Measurements from ENCODE around the gene ZNF507.

ZNF507 gene

GRCh38 chr19:32345261-32346207 lies at the start of gene ZNF507:
Gene ZNF507, plus strand, starts transcription at chr19:32345610. Its CDS starts 7,221 bp downstream, at chr19:32352831.
- Mint-ChIP-seq H3K27me3 (no peaks in the 10 kb centered on the region), H3K27ac (peak within 1 kb of the TSS; percentile 96), H3K4me1 (peaks cover 42% of the 10 kb centered on the region), H3K4me3 (peak within 1 kb of the TSS; percentile 98), H3K36me3 (peaks cover 18% of the 10 kb centered on the region), H3K9me3 (no peaks in the 10 kb centered on the region)

DNA sequence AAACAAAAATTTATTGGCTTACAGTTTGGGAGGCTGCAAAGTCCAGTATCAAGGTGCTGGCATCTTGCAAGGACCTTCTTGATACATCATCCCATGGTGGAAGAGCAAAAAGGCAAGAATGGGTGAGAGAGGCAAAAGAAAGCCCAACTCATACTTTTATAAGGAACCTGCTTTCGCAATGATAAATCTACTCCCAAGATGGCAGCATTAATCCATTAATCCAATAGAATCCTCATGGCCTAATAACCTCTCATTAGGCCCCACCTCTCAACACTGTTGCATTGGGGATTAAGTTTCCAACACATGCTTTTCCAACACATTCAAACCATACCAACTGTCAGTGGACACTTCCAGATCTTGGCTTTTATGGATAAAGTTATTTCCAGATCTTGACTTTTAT lies 48.7 kb upstream of the ZNF507 start:
- Mint-ChIP-seq H3K27ac (no peak overlapping the region), H3K9me3 (no peaks in the 10 kb centered on the region), H3K4me3 (no peak overlapping the region), H3K36me3 (no peaks in the 10 kb centered on the region), H3K4me1 (no peaks in the 10 kb centered on the region), H3K27me3 (peaks cover 3% of the 10 kb centered on the region)

DNA sequence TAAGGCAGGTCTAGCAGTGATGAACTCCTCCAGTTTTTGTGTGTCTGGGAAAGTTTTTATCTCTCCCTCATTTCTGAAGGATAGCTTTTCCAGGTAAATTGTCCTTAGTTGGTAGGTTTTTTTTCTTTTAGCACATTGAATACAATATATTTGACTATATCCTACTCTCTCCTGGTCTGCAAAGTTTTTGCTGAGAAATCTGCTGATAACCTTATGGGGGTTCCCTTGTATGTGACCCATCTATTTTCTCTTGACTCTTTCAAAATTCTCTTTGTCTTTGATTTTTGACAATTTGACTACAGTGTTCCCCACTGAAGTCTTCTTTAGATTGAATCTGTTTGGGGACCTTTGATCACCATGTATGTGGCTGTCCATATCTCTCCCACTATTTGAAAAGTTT lies 42.6 kb upstream of the ZNF507 start:
- Mint-ChIP-seq H3K27me3 (peaks cover 24% of the 10 kb centered on the region), H3K4me1 (no peaks in the 10 kb centered on the region), H3K36me3 (peaks cover 8% of the 10 kb centered on the region), H3K27ac (no peak overlapping the region), H3K4me3 (no peak overlapping the region), H3K9me3 (peaks cover 16% of the 10 kb centered on the region)

DNA sequence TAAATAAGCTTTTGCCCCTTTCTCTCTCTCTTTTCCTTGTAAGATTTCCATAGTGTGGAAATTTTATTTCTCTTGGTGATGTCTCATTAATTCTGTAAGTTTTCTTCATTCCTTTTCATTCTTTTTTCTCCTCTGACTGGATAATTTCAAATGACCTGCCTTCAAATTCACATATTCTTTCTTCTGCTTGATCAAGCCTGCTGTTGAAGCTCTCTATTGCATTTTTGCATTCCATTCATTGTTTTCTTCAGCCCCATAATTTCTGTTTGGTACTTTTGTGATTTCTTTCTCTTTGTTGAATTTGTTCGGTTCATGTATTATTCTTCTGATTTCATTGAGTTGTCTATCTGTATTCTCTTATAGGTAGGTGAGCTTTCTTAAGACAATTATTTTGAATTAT lies 42.2 kb upstream of the ZNF507 start:
- Mint-ChIP-seq H3K4me3 (no peak overlapping the region), H3K4me1 (no peaks in the 10 kb centered on the region), H3K27ac (no peak overlapping the region), H3K9me3 (peaks cover 16% of the 10 kb centered on the region), H3K36me3 (peaks cover 8% of the 10 kb centered on the region), H3K27me3 (peaks cover 24% of the 10 kb centered on the region)

- no peaks in the 10 kb centered on the region for H3K4me1 Mint-ChIP-seq
- H3K36me3 Mint-ChIP-seq: peaks cover 8% of the 10 kb centered on the region
- H3K27ac Mint-ChIP-seq: no peak overlapping the region
- H3K4me3 Mint-ChIP-seq: no peak overlapping the region
- peaks cover 31% of the 10 kb centered on the region for H3K27me3 Mint-ChIP-seq
- peaks cover 16% of the 10 kb centered on the region for H3K9me3 Mint-ChIP-seq
These were observed 37.8 kb upstream of the ZNF507 start for GRCh38 chr19:32307591-32307990.

- Mint-ChIP-seq H3K27me3 (peaks cover 25% of the 10 kb centered on the region), H3K9me3 (peaks cover 6% of the 10 kb centered on the region), H3K4me1 (no peaks in the 10 kb centered on the region), H3K36me3 (no peaks in the 10 kb centered on the region), H3K4me3 (no peak overlapping the region), H3K27ac (no peak overlapping the region)
These were observed 36.9 kb upstream of the ZNF507 start for GRCh38 chr19:32308431-32309077.

DNA sequence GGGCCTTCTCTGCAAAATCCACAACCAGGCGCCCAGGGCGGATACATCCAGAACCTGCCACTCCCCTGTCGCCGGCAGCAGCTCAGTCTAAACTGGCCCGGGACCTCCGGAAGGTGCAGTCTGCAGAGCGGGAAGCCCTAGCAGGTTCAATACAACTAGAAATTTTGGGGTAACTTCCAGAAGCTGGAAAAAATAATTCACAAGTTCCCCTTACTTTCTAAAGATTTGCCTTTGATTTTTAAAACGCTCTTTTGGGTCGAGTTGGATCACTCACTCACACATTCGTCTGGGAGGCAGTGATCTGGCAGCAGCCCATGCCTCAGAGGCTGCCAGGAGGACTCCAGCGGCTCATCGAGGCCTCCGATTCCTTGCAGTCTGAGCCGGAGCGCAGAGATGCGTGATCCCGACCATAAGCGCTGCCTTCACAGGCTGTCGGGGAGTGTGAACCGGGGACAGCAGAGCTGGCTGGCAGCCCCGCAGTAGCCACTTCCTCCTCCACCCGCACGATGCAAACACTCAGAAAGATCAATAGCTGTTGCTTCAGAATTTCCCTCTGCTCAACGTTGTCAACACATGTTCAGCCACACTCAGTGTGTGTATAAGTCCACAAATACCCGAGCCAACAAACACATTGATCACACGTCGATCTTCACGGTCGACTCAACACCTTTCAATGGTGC lies 35.6 kb upstream of the ZNF507 start:
- H3K27ac Mint-ChIP-seq: no peak overlapping the region
- no peaks in the 10 kb centered on the region for H3K36me3 Mint-ChIP-seq
- no peaks in the 10 kb centered on the region for H3K4me1 Mint-ChIP-seq
- peaks cover under 1% of the 10 kb centered on the region for H3K9me3 Mint-ChIP-seq
- H3K4me3 Mint-ChIP-seq: no peak overlapping the region
- H3K27me3 Mint-ChIP-seq: peaks cover 23% of the 10 kb centered on the region

DNA sequence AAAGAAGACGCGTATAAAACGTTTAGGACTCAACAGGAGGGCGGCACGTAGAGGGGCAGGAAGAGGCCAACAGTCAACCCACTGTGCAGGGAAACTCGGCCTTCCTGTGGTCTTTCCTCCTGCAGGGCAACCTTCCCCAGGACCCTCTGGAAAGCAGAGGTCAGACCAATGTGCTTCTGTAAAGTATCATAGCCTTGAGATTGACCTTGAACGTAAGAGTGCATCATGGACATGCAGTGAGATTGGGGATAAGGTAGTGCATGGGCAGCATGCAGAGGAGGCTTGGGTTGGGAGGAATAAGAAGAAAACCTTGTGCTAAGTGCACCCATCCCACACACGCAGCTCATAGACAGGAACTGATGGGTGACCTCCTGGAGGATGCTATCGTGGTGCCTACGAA lies 34.0 kb upstream of the ZNF507 start:
- H3K36me3 Mint-ChIP-seq: no peaks in the 10 kb centered on the region
- H3K27me3 Mint-ChIP-seq: peaks cover 22% of the 10 kb centered on the region
- H3K4me3 Mint-ChIP-seq: no peak overlapping the region
- no peaks in the 10 kb centered on the region for H3K9me3 Mint-ChIP-seq
- no peaks in the 10 kb centered on the region for H3K4me1 Mint-ChIP-seq
- no peak overlapping the region for H3K27ac Mint-ChIP-seq

DNA sequence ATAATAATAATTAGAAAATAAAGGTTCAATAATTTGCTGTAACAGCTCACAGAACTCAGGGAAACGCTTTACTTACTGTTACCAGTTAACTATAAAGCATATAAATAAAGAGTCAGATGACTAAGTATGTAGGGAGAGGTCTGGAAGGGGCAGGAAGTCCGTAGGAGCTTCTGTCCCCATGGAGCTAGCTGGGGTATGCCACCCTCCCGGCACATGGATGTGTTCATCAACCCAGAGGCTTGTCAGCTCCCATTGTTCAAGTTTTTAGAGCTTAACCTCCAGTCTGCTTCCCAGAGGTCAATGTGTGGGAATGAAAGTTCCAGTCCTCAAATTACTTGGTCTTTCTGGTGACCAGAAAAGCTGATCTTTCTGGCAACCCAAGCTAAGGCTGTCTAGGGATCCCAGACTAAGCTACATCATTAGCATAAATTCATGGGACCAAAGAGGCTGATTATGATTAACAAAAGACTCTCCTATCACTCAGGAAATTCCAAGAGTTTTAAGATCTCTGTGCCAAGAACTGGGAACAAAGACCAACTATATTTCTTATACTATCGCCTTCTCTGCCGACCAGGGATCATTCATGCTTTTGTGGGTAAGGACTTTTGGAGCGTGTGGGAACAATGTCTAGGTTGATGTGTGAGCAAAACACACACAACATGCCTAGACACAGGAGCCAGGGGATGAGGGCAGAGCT lies 31.7 kb upstream of the ZNF507 start:
- Mint-ChIP-seq H3K4me3 (no peak overlapping the region), H3K27ac (no peak overlapping the region), H3K27me3 (peaks cover 12% of the 10 kb centered on the region), H3K36me3 (no peaks in the 10 kb centered on the region), H3K9me3 (no peaks in the 10 kb centered on the region), H3K4me1 (no peaks in the 10 kb centered on the region)

DNA sequence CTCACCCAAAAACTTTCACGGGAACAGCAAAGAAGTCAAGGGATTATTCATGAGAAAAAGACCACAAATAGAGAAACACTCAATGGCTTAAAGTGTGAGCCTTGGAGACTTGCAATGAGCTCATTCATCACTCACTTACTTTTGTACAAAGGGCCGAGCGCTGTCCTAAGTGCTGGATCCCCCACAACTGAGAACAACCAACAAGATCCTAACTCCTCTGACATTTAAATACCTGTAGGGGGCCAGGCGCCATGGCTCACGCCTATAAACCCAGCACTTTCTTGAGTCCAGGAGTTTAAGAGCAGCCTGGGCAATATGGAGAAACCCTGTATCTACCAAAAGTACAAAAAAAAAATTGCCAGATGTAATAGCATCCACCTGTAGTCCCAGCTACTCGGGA lies 29.4 kb upstream of the ZNF507 start:
- Mint-ChIP-seq H3K9me3 (no peaks in the 10 kb centered on the region), H3K4me3 (no peak overlapping the region), H3K36me3 (no peaks in the 10 kb centered on the region), H3K4me1 (no peaks in the 10 kb centered on the region), H3K27me3 (peaks cover 8% of the 10 kb centered on the region), H3K27ac (no peak overlapping the region)

DNA sequence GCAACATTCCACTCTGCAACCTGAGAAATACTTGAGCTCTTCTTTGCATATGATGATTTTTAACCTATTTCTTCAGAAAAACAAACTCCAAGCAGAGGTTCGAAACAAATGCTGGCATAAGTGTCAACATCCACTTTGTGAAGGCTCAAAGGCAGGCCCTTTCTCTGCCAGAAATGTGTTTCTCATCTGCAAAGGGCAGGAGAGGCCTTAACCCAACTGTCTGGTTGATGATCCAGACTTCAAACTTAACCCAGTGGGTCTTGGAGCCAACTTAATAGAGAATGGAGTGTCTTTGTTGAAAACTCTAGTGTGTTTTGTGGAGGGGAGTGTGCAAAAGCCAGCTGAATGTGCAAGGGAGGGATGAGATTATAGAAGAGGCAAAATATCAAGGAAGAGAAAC lies 28.3 kb upstream of the ZNF507 start:
- H3K4me1 Mint-ChIP-seq: no peaks in the 10 kb centered on the region

DNA sequence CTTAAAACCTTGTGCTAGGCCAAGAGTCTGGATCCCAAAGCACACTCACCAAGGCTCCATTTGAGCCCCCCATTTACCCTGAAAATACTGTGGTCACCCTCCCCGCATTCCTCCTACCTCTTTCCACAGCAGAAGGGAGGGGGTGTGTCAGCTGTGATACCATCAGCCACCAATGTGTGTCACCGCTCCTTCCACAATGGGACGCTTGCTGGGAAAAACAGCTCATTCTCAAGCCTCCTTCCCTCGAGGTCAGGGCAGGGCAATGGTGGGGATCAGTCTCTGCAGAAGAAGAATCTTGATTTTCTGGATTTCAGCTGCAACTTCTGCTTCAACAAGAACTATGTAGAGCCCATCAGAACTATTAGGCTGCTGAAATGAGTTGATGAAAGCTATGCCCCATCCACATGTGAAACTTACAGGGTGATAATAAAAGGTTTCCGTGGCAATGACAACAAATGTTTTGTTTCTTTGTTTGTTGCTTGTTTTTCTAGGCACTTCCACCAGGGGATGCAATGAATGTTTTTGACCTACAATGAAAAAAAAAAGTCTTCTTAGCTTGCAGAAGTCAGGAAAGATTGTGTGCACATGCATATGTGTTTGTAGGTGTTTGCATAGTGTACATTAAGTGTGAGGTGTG lies 26.4 kb upstream of the ZNF507 start:
- Mint-ChIP-seq H3K9me3 (no peaks in the 10 kb centered on the region), H3K27ac (no peak overlapping the region), H3K4me1 (no peaks in the 10 kb centered on the region), H3K27me3 (peaks cover 7% of the 10 kb centered on the region), H3K36me3 (no peaks in the 10 kb centered on the region), H3K4me3 (no peak overlapping the region)

More for the DNA sequence above, 28.3 kb upstream of the ZNF507 start:
- no peak overlapping the region for H3K27ac Mint-ChIP-seq
- H3K36me3 Mint-ChIP-seq: no peaks in the 10 kb centered on the region
- H3K4me3 Mint-ChIP-seq: no peak overlapping the region
- peaks cover 11% of the 10 kb centered on the region for H3K27me3 Mint-ChIP-seq
- no peaks in the 10 kb centered on the region for H3K9me3 Mint-ChIP-seq

GRCh38 chr19:32322541-32322940 lies 22.9 kb upstream of the ZNF507 start:
- peaks cover 18% of the 10 kb centered on the region for H3K27me3 Mint-ChIP-seq
- no peaks in the 10 kb centered on the region for H3K36me3 Mint-ChIP-seq
- H3K27ac Mint-ChIP-seq: no peak overlapping the region
- H3K4me3 Mint-ChIP-seq: no peak overlapping the region
- H3K4me1 Mint-ChIP-seq: no peaks in the 10 kb centered on the region
- H3K9me3 Mint-ChIP-seq: no peaks in the 10 kb centered on the region

GRCh38 chr19:32324631-32325285 lies 20.7 kb upstream of the ZNF507 start:
- Mint-ChIP-seq H3K27me3 (peaks cover 18% of the 10 kb centered on the region), H3K27ac (no peak overlapping the region), H3K36me3 (no peaks in the 10 kb centered on the region), H3K4me3 (no peak overlapping the region), H3K9me3 (no peaks in the 10 kb centered on the region), H3K4me1 (no peaks in the 10 kb centered on the region)

All from activated naive CD4-positive, alpha-beta T cell treated with anti-CD3 and anti-CD28 coated beads, Interleukin-2, amount 50 U/mL, for 24 hours (primary cell).